GM12865 (cell line): ENCODE results near the gene UHRF1.

Experiments used
- DNase-seq: peaks from one replicate; pipeline ENCODE4 v3.0.0; 2010; ENCODE audit warnings: low read depth
- H3K4me3 ChIP-seq: 2 replicates; pipeline ENCODE4 v1.5.1; 2011; ENCODE audit warnings: mild to moderate bottlenecking, low read depth, low read length, control low read depth
- CTCF ChIP-seq: IDR thresholded peaks from 2 replicates; pipeline ENCODE4 v1.5.1; 2011; ENCODE audit warnings: low read length, control low read depth, low read depth, inconsistent platforms; ENCODE audit not compliant: insufficient read depth; ENCODE audit errors: missing control alignments

The UHRF1 gene

GRCh38 chr19:5006821-5007220 is 97.5 kb downstream of the UHRF1 start:
- no peak for DNase-seq
- H3K4me3 ChIP-seq = no peak overlapping the region
- no peak for TF ChIP-seq CTCF
